Middle frontal gyrus (tissue), 1 donor: ENCODE measurements around the gene SLC24A3.

Experiments
- DNase-seq: peaks from one replicate; pipeline ENCODE4 v3.0.0-alpha.2; 2015; ENCODE audit warnings: low spot score; ENCODE audit errors: extremely low spot score

SLC24A3 gene

DNA sequence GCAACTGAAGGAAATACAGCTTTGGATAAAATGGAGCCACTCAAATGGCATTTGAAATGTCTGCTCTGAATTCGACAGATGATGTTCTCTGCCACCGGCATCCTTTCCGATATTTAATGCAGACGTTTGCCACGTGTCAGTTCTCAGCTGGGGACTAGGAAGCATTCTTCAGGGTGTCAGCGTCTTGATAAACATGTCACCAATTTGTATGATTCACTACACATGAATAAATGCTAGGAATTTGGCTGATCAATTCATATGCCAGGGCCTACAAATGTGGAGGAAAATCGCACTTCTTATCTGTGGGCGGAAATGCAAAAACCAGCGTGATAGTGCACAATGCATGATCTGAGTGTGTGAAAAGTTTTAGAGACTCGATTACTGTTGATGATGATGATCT lies 169.5 kb downstream of the SLC24A3 start:
- DNase-seq: no peak

DNA sequence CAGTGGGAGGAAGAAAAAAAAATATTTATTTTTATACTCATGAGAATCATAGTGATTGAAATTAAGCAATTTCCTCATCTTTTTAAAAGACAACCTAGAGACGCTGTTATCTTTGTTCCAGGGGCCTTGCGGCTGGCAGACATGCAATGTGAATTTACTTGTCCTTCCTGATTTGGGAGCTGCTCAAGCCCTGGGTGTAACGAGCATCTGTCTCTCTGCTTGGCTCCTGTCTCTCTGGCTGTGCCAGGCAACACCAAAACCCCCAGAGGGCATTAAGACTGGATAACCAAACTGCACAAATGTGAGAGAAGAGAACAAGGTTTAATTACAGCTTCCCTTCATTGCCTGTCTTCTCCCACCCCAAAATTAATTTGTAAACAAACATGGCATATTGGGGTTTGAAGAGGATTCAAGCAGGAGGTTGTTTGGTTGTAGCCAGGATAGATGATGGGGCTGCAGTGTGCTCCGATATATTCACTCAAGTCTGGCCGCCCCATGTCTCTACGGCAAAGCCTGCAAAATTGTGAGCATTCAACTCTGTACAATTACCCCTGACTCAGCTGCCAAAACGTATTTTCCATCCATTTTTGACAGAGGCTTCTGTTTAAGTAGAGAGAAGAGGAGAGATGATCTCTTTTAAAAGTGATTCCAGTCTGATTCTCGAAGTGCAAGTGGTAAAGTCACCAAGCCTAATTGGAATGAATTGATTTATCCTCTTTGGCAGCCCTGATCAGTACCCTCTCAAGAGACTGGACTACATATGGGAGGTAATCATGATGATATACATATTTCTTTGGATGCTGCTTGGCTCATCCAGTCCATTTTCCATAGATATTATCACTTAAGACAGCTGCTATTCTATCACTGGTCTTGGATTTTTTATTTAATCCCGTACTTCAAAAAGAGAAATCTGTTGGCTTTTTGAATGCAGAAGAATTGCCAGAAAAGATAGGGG lies 170.2 kb downstream of the SLC24A3 start:
- DNase-seq: no peak

GRCh38 chr20:19384940-19385339 lies 172.5 kb downstream of the SLC24A3 start:
- DNase-seq: no peak

- no peak for DNase-seq
Measured at GRCh38 chr20:19387251-19387650, 174.8 kb downstream of the SLC24A3 start.

GRCh38 chr20:19392344-19393130 lies 180.1 kb downstream of the SLC24A3 start:
- DNase-seq: no peak

- no peak for DNase-seq
Measured at GRCh38 chr20:19396460-19397081, 184.1 kb downstream of the SLC24A3 start.

DNA sequence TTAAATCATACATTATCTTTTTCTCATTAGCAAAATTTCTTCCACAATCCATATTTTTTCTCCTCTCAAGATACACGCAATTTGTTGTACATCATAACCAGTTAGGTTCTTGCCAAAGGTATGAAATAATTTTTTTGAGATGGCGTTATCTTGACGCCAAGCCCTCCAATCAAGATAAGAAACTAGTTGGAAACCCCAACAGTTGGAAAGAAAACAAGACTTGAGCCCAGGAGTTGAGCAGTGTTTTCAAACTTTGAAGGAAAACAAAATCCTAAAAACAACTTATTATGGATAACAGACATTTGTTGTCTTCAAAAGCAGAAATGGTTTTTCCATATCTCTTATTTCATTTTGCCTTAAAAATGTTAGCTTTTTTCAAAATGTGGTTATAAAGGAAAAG lies 184.8 kb downstream of the SLC24A3 start:
- DNase-seq: no peak

DNA sequence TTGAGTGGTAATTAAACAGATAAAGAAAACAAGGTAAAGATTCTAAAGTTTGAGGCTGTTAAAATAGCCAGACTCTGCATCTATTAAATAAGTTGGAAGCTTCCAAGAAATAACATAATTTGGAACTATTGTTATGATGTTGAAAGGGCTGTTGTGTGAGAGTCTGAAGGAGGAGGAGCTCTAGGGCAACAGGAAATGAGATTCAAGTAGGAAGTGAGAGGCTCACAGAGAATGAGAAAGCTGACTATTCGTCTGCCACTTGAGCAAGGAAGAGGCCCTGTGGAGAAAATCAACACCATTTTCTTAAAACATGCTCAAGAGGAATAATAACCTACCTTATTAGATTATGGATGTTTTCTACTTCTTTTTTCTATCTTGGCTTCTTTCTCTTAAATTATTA lies 185.2 kb downstream of the SLC24A3 start:
- DNase-seq: no peak

- no peak for DNase-seq
Measured at GRCh38 chr20:19401096-19401495, 188.7 kb downstream of the SLC24A3 start.

GRCh38 chr20:19403549-19403948 lies 191.1 kb downstream of the SLC24A3 start:
- DNase-seq: no peak

DNA sequence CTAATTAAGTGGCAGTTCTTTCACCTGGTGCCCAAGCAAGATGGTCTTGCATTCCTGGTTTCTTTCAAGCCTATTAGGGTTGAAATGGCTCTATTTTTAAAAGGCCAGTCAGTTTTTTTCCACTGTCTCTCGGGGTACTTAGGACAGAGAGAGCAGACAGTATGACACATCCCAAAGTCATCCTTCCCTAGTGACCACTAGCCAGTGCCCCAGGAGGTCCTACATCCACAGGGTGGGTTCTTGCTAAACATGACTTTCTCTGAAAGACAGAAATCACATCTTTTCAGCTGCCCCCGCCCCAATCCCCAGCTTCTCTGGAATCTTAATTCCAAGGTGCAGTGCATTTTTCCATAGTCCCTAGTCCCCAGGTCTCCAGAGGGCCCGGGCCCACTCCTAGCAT lies 192.4 kb downstream of the SLC24A3 start:
- no peak for DNase-seq

DNA sequence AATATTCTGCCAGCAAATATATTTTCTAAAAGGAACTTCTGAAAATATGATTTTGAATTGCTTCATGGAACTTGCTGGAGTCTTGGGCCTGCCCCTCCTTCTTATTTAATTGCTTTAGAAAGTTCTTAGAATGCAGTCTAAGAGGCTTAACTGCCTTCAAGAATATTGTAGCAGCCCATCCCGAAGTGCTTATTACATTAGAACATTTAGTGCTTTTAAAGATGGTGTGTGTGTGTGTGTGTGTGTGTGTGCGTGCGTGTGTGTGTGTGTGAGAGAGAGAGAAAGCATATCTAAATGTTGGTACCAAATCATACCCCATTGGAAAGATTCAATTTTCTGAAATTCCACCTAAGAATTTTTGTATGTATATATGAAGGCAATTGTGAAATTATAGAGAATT lies 193.5 kb downstream of the SLC24A3 start:
- no peak for DNase-seq

DNA sequence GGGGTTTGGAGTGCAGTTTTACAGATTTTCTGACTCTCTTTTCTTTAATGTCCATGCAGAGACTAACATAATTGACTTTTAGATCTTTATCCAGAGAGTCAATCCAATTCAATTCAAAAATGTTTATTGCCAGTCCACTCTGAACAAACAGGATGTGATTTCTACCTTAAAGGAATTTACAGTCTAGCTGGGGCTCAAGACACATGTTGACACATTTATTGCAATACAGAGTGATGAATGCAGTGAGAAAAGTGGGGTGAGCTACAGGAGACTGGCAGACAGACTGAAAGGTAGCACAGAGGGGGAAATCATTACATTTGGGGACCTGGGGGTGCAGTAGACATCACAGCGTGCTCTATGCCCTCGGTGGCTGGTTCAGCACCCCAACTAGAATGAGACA lies 193.9 kb downstream of the SLC24A3 start:
- DNase-seq: no peak

DNA sequence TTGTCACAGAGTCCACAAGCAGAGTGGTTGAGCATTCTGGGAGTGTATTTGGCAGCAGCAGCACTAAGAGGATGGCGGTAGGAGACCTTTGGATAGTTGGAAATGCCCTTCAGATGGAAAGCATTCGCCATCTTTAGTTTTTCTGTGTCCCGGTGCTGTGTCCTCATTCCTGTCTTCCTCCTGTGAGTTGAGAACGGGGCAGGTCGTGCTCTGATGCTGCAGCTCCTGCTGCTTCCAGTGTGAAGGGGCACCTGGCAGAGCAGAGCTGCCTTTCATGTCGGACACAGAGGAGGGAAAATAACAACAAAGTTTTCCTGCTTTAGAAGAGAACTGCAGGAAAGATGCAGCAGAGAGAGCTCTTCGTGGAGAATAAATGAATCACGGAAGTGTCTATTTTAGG lies 194.8 kb downstream of the SLC24A3 start:
- no peak for DNase-seq

GRCh38 chr20:19407736-19408135 lies 195.3 kb downstream of the SLC24A3 start:
- no peak for DNase-seq

GRCh38 chr20:19408971-19409370 lies 196.5 kb downstream of the SLC24A3 start:
- DNase-seq: no peak

DNA sequence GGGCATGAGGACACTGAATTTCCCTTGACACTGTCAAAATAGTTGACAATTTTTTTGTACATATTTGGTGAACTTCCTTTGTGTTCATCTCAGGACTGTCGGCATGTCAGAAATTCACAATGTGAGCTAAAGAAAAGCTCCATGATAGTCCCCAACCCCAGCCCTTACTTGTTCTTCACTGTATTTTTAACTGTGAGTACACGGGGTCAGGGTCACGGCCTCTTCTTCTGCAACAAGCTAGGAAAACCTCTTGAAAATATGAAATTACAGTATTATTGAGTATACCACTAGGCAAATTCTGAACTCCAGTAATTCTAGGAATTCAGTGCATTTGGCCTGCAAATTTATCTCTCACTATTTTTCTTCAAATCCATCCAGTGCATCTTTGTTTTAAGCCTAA lies 199.4 kb downstream of the SLC24A3 start:
- no peak for DNase-seq

DNA sequence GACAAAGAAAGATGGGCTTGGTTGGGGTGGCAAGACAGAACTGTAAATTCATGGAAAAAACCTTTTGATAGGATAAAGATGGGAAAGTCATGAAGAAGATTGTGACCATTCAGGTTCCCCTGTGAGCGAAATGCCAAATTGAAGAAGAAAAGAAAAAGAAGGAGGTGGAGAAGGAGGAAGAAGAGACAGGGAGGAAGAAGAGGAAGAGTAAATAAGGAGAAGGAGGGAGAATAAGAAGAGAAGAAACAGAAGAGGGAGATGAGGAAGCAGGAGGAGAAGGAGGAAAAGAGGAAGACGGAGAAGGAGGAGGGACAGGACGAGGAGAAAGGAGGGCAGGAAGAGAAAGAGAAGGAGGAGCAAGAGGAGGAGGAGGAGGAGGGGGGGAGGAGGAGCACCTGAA lies 199.8 kb downstream of the SLC24A3 start:
- DNase-seq: no peak

GRCh38 chr20:19414600-19414999 lies 202.2 kb downstream of the SLC24A3 start:
- no peak for DNase-seq

DNA sequence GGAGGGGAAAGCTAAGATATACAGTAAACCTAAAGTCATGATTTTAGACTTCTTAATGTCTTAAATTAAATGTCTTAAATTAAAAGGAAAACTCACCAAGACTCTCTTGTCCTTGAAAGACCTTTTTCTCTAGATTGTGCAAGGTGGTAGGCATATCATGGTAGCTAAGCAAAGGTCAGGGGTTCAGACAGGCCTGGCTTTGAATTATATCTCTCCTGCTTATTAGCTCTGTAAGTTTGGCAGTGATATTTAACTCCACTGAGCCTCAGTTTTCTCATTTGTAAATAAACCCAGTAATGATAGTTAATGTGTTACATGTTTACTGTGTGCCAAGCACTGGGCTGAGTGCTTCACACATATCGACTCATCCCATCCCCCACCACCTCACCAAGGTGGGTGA lies 203.3 kb downstream of the SLC24A3 start:
- no peak for DNase-seq

DNA sequence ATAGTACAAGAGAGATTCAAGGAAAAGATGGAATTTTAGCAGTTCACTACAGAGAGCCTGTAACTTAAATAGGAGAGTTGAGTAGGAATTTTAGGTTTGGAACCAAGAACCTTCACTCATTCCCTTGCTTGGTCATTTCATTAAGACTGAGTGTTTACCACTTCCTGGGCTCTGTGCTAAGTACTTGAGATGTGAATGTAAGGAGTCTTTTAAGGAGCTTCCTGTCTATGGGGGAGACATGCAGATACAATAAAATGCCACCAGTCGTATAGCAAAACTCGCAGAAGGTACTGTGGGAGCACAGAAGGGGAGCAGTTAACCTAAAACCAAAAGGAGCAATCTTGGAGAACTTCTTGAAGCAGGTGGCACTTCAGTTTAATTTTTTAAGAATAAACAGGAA lies 204.2 kb downstream of the SLC24A3 start:
- no peak for DNase-seq

DNA sequence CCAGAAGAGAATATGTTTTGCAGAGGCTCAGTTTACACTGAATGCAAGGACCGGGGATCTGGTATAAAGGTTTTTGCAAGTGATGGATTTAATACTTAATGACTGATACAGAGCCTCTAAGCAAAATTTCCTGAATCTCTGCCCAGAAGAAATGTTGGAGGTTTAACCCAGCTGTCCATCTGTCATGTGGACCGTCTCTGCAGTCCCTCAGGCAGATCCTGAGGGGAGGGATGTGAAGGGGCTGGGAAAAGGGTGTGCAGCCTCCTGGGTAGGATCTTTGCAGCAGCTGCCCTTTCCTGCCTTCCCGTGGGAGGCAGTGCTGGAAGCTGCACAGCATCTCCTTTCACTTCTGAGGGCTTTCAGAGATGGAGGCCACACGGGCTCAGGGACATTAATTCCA lies 207.0 kb downstream of the SLC24A3 start:
- DNase-seq: no peak
